DMS79 treated with DMSO at 0.1 percent for 48 hours (cell line): ENCODE data around the gene SIGLEC10.
"Not testable (repeated sequence)": the region's sequence is repeated elsewhere in the genome, so short reads cannot be mapped to it uniquely, and the experiment has no call there.

Experiments used
- DNase-seq: peaks from one replicate; lab custom pipeline; 2025; lab: John Stamatoyannopoulos, UW

SIGLEC10 gene

DNA sequence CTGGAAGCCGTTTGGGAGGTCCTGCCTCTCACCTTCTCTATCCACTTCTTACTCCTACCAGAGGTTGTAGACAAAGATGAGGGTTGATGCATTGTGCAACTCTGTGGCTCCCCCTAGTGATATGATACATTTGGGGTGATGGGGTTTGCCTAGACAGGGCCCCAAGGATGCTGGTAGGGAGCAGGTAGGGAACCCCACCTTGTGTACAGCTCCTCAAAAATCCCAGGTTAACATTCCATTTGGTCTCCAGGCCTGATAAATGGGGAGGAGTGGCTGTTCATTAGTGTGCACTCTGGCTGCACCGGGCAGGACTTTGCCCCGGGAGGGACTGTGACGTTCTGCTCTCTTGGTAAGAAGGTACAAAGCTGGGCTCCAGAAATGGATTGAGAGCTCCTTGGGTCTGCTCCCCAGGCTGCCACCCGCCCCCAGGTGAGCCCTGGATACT lies 21.6 kb upstream of the SIGLEC10 start:
- DNase-seq: no peak

DNA sequence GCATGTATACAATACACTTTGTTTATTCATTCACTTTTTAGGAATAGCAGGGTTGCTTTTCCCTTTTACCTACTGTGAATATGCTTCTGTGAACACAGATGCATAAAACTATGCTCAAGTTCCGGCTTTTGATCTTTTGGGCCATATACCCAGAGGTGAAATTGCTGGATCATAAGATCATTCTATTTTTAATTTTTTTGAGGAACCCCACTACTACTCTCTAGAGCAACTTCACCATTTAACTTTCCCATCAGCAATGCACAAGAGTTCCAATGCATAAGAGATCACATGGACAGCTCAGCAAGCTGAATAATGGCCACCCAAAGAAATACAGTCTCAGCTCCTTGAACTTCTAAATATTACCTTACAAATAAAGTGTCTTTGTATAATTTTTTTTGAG lies 17.0 kb upstream of the SIGLEC10 start:
- DNase-seq: no peak

GRCh38 chr19:51433043-51433442 lies 15.6 kb upstream of the SIGLEC10 start:
- no peak for DNase-seq

- DNase-seq: no peak
Observed at GRCh38 chr19:51431124-51431523, 13.7 kb upstream of the SIGLEC10 start.

- DNase-seq: no peak
Observed at GRCh38 chr19:51430221-51430620, 12.8 kb upstream of the SIGLEC10 start.

GRCh38 chr19:51427201-51427600 lies 9.8 kb upstream of the SIGLEC10 start:
- DNase-seq: no peak

DNA sequence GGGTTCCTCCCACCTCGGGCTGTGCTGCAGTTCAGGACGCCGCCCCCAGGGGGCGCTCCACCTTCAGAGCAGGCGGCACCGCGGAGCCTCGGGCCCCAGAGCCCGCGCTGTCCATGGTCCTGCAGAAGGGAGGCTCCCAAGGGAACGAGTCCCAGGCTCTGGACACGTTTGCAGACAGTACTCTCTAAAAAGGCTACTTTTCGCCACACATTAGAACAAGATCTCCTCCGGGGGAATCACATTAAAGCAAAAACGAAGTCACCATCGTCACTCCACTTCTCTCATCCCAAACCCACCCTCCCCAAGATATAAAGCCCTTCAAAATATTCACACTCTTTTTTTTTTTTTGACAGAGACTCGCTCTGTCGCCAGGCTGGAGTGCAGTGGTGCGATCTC lies 4.6 kb upstream of the SIGLEC10 start:
- peak; percentile 14 for DNase-seq

- DNase-seq: no peak
Observed at GRCh38 chr19:51421229-51422052, 4.0 kb upstream of the SIGLEC10 start.

GRCh38 chr19:51420511-51420910 lies 3.1 kb upstream of the SIGLEC10 start:
- DNase-seq: not testable (repeated sequence)

DNA sequence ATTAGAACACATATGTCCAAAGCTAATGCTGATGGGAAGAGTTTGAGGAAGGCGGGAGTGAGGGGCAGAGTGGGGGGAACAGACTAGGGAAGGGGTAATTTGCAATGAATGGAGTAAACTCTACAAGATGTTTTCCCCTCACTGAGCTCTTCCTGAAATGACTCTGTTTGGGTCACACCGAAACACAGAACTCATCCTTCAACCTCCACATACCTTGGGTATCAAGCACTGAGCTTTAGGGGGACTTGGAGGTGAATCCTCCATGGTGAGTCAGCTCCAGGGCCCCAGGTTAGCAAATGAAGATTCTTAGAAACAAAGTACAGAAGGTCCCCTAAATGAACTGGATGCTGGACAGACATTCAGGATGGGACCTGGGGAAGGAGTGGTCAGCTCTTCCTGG lies 1.3 kb upstream of the SIGLEC10 start:
- no peak for DNase-seq

- no peak for DNase-seq
Observed at GRCh38 chr19:51417810-51418157, 342 bp upstream of the SIGLEC10 start.

DNA sequence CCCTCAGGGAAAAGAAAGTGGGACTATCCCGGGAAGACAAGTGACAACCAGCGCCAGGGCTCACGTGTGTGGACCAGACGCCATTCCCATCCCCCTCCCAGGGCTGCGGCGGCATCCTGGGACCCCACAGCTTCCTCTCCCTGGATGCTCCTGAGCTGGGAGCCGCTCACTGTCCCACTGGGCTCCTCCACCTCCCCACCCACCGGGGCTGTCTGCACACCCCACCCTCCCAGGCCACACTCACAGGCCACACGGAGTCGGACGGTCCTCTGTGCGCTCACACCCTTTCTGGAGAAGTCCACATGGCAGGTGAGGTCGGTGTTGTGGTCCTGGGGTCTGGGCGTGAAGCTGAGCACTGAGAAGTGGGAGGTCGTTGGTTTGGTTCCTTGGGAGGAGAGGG lies 1.0 kb downstream of the SIGLEC10 start:
- DNase-seq: not testable (repeated sequence)

DNA sequence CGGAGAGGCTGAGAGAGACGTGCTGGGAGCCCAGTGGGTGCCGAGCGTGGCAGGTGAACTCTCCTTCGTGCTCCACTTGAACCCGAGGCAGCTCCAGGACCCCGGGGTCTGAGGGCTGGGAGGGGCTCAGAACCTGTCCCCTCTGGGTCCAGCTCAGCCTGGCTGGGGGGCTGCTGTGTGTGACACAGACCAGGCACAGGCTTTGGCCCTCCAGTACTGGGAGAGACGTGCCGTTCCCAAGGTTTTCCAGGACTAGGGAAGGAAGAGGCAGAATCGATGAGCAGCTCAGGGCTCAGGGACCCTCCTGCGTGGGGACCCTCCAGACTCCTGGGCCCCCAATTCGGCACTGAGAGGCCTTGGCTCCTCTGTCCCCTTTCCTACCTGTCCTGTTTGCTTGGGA lies 2.3 kb downstream of the SIGLEC10 start:
- DNase-seq: no peak

DNA sequence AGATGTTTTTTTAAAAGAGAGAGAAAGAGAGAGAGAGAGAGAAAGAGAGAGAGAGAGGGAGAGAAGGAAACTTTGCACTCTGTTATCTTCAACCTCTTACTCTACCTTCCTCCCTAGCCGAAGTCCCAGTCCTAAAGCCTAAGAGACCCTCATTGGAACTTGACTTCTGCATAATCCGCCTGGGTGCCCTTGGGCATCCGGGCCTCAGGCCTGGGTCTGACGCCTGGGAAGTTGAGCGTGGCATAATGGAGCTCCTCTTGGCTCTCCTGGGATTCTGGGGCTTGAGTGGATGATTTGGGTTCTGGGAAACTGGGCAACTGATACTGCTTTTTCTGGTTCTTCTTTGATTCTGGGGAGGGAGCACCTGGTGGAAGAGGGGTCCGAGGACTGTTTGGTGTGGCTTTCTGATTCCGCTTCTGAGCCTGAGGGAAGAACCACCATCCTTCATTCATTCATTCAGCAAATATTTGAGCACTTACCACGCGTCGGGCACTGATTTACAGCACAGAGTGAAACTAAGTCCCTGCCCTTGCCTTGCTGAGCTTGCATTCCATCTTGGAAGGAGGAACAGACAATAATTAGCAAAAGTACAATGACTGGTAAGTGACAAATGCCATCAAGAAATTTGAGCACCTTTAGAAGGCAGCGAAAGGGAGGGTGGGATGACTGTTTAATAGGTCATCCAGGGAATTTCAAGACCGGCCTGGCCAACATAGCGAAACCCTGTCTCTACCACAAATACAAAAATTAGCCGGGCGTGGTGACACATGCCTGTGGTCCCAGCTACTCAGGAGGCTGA lies 6.3 kb downstream of the SIGLEC10 start:
- DNase-seq: no peak

DNA sequence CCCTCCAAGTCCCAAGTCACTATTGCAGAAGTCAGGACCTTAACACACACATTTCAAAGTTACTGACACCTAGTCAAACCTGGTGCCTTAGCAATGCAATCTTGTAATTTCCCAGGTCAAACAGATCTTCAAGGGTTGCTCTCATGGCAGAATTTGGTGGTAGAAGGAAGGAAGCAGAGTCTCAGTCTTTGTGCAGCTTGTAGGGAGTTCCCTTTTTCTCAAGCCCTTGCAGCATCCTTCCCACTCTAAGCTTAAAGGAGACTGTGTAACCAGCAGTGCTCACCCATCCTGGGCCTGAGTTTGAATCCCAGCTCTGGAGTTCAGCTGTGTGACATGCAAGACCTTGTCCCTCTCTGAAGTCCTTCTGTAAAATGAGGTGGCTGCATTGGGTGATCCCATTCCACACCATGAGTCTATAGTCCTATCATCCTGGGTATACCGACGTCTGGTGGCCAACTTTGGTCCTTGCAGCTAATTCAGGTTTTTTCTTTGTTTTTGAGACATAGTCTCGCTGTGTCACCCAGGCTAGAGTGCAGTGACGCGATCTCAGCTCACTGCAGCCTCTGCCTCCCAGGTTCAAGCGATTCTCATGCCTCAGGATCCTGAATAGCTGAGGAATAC lies 9.8 kb downstream of the SIGLEC10 start:
- no peak for DNase-seq

DNA sequence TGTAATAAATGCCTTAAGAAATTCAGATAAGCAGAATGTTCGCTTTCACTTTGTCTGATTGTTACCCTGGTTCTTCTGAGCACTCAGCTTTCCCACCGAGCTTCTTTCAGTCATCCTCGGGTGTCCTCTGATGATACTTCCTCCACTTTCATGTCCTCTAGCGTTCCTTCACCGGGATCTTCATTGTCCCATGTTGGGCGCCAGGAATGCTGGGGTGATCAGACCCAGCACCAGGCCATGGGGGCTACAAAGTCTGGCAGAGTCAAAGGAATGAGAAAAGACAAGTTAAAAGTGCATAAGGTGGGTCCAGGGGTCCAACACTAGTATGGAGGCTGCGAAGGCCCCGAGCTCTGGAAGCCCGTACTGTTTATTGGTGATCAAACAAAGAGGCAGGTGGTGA lies 15.3 kb downstream of the SIGLEC10 start:
- DNase-seq: no peak

GRCh38 chr19:51399936-51400335 lies 17.5 kb downstream of the SIGLEC10 start:
- DNase-seq: not testable (repeated sequence)

DNA sequence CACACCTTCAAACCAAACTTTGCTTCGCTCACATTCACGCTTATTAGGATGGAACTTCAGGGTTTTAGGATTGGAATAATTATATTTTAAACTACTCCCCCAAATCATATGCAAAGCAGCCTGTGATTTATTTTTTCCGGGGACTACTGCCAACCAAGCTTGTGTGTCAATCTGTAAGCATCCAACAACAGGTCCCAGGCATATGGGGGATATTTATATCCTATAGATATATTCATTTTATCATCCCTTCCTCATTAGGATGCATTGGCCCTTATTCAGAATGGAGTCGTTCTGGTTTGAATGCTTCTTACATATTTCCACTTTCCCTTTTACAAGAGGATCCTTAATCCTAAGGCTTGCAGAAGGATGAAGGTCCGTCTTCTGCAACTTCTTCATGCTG lies 18.2 kb downstream of the SIGLEC10 start:
- DNase-seq: no peak

- DNase-seq: peak; percentile 67
Observed at GRCh38 chr19:51398096-51398704, 19.2 kb downstream of the SIGLEC10 start.

DNA sequence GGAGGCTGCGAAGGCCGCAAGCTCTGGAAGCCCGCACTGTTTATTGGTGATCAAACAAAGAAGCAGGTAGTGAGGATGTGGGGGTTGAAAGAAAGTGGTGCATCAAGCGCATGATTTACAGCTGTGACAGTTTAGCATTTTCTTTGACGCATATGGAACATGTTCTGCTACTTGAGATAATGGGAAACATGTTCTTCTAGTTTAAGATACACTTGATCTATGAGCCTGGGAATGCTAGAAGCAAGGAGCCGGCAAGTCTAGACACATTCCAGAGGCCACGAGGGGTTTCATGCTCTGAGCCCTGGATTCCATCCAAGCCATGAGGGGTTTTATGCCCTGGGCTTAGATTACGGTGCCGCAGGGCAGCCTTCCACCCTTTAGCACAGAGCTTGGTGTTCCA lies 20.0 kb downstream of the SIGLEC10 start:
- DNase-seq: peak; percentile 67

GRCh38 chr19:51396175-51396574 lies 21.3 kb downstream of the SIGLEC10 start:
- DNase-seq: no peak

GRCh38 chr19:51394050-51394836 lies 23.2 kb downstream of the SIGLEC10 start:
- DNase-seq: peak; percentile 97
